Erythroblast (primary cell): ENCODE measurements around the gene AOPEP.
A peak's percentile ranks its signal among the peaks of the same experiment; 100 is the strongest.

Experiments used
- DNase-seq, 2 experiments: peaks; one replicate each; lab custom pipeline; 2025; lab: John Stamatoyannopoulos, UW
- GATA1 ChIP-seq: IDR thresholded peaks from 2 replicates; pipeline ENCODE4 v1.6.1; 2011; ENCODE audit warnings: low read depth, mild to moderate bottlenecking, control low read depth, low read length, moderate library complexity
- POLR2A ChIP-seq: IDR thresholded peaks from 2 replicates; pipeline ENCODE4 v1.6.1; 2011; ENCODE audit warnings: mild to moderate bottlenecking, low read length

Gene AOPEP

GRCh38 chr9:94726495-94727191 lies at the start of gene AOPEP:
Gene AOPEP, plus strand, starts transcription at chr9:94726699. Its CDS starts 33,085 bp downstream, at chr9:94759784.
- TF ChIP-seq GATA1 (no peak), POLR2A (peak; percentile 91)
- peak; percentile 98 to 99 for DNase-seq

- DNase-seq: no peak
These were observed 48.6 kb upstream of the AOPEP start for GRCh38 chr9:94677929-94678328.

GRCh38 chr9:94679587-94679986 lies 46.9 kb upstream of the AOPEP start:
- DNase-seq: no peak
- TF ChIP-seq GATA1 (no peak), POLR2A (no peak)

More at GRCh38 chr9:94677929-94678328, 48.6 kb upstream of the AOPEP start:
- TF ChIP-seq GATA1: no peak
- TF ChIP-seq POLR2A: no peak

- TF ChIP-seq POLR2A (no peak), GATA1 (no peak)
- DNase-seq: no peak
These were observed 46.5 kb upstream of the AOPEP start for GRCh38 chr9:94680020-94680419.

GRCh38 chr9:94680621-94681020 lies 45.9 kb upstream of the AOPEP start:
- TF ChIP-seq GATA1: no peak
- no peak for TF ChIP-seq POLR2A

GRCh38 chr9:94681508-94681907 lies 45.0 kb upstream of the AOPEP start:
- no peak for TF ChIP-seq POLR2A
- TF ChIP-seq GATA1: no peak

More at GRCh38 chr9:94680621-94681020, 45.9 kb upstream of the AOPEP start:
- no peak for DNase-seq

GRCh38 chr9:94685359-94685758 lies 41.1 kb upstream of the AOPEP start:
- TF ChIP-seq POLR2A: no peak
- TF ChIP-seq GATA1: no peak
- DNase-seq: no peak

More at GRCh38 chr9:94681508-94681907, 45.0 kb upstream of the AOPEP start:
- peak; percentile 48 to 71 for DNase-seq

GRCh38 chr9:94687451-94687850 lies 39.0 kb upstream of the AOPEP start:
- no peak for DNase-seq
- TF ChIP-seq GATA1 (no peak), POLR2A (no peak)

- no peak for DNase-seq
- TF ChIP-seq POLR2A (no peak), GATA1 (no peak)
These were observed 36.2 kb upstream of the AOPEP start for GRCh38 chr9:94690344-94690743.

GRCh38 chr9:94692601-94693000 lies 33.9 kb upstream of the AOPEP start:
- DNase-seq: no peak
- TF ChIP-seq POLR2A (no peak), GATA1 (no peak)

GRCh38 chr9:94693485-94694204 lies 32.9 kb upstream of the AOPEP start:
- TF ChIP-seq GATA1: no peak
- no peak for TF ChIP-seq POLR2A
- DNase-seq: no peak

- DNase-seq: no peak
- TF ChIP-seq POLR2A (no peak), GATA1 (no peak)
These were observed 30.0 kb upstream of the AOPEP start for GRCh38 chr9:94696545-94696944.

GRCh38 chr9:94697972-94698581 lies 28.4 kb upstream of the AOPEP start:
- no peak for TF ChIP-seq GATA1
- no peak for TF ChIP-seq POLR2A
- no peak for DNase-seq
